Measurements from ENCODE around the gene CDH4.
"Not testable (repeated sequence)": the region's sequence is repeated elsewhere in the genome, so short reads cannot be mapped to it uniquely, and the experiment has no call there.

The CDH4 gene

GRCh38 chr20:61964675-61965605, 712.9 kb downstream of the CDH4 start:
- DNase-seq: no peak

GRCh38 chr20:61965606-61966491, 713.8 kb downstream of the CDH4 start:
- DNase-seq: no peak

GRCh38 chr20:61966492-61967244, 714.6 kb downstream of the CDH4 start:
- DNase-seq: no peak

GRCh38 chr20:61967300-61967699, 715.2 kb downstream of the CDH4 start:
- DNase-seq: no peak

GRCh38 chr20:61968036-61968810, 716.2 kb downstream of the CDH4 start:
- DNase-seq: no peak

- no peak for DNase-seq
Observed at GRCh38 chr20:61968932-61969331, 716.9 kb downstream of the CDH4 start.

- no peak for DNase-seq
Observed at GRCh38 chr20:61969806-61970205, 717.7 kb downstream of the CDH4 start.

- no peak for DNase-seq
Observed at GRCh38 chr20:61970357-61970756, 718.3 kb downstream of the CDH4 start.

GRCh38 chr20:61971595-61971994, 719.5 kb downstream of the CDH4 start:
- DNase-seq: not testable (repeated sequence)

GRCh38 chr20:61972636-61973508, 720.8 kb downstream of the CDH4 start:
- DNase-seq: no peak

GRCh38 chr20:61973515-61974356, 721.7 kb downstream of the CDH4 start:
- DNase-seq: no peak

GRCh38 chr20:61974357-61974665, 722.2 kb downstream of the CDH4 start:
- no peak for DNase-seq

GRCh38 chr20:61975407-61976129, 723.5 kb downstream of the CDH4 start:
- DNase-seq: no peak

- no peak for DNase-seq
Observed at GRCh38 chr20:61976263-61976643, 724.2 kb downstream of the CDH4 start.

GRCh38 chr20:61976644-61977418, 724.8 kb downstream of the CDH4 start:
- no peak for DNase-seq

- DNase-seq: no peak
Observed at GRCh38 chr20:61977419-61977786, 725.3 kb downstream of the CDH4 start.

GRCh38 chr20:61978491-61978890, 726.4 kb downstream of the CDH4 start:
- no peak for DNase-seq

- no peak for DNase-seq
Observed at GRCh38 chr20:61979090-61979489, 727.0 kb downstream of the CDH4 start.
